ENCODE measurements around the gene NLE1.

DNA sequence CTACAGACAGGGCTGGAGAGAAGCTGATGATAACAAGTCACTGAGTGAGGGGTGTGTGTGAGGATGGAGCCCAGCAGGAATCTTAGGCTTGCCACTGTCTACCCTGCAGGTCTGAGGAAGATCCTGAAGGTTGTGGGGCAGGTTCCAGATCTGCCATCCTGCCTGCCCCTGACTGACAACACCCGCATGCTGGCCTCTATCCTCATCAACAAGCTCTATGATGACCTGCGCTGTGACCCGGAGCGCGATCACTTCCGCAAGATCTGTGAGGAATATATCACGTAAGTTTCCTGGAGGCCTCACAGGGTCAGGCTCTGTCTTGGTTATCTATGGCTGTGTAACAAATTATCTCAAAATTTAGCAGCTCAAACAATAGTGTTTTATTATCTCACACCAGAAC is 21.8 kb upstream of the NLE1 start:
- TF ChIP-seq, protein P1, sequence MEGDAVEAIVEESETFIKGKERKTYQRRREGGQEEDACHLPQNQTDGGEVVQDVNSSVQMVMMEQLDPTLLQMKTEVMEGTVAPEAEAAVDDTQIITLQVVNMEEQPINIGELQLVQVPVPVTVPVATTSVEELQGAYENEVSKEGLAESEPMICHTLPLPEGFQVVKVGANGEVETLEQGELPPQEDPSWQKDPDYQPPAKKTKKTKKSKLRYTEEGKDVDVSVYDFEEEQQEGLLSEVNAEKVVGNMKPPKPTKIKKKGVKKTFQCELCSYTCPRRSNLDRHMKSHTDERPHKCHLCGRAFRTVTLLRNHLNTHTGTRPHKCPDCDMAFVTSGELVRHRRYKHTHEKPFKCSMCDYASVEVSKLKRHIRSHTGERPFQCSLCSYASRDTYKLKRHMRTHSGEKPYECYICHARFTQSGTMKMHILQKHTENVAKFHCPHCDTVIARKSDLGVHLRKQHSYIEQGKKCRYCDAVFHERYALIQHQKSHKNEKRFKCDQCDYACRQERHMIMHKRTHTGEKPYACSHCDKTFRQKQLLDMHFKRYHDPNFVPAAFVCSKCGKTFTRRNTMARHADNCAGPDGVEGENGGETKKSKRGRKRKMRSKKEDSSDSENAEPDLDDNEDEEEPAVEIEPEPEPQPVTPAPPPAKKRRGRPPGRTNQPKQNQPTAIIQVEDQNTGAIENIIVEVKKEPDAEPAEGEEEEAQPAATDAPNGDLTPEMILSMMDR (IDR thresholded peaks at IDR 0.05 in 4 of 5, conservative IDR thresholded peaks at IDR 0.05 in 1 of 5): no peak
- no peak for TF ChIP-seq POLR2A (IDR thresholded peaks at IDR 0.05)
